H1 (cell line): Measurements from ENCODE around the gene NXN. TPM values are rescaled to one million over a fixed set of nuclear protein-coding genes. Genes with fewer than 3 reads are reported as not detected.

ENCODE experiments used
- CTCF ChIA-PET: fragments of 300-600 bp; sonication (Branson Sonifier 250); formaldehyde crosslinking; loops from one replicate; lab custom pipeline; 2021; ENCODE audit not compliant: partially characterized antibody; lab: Charles Lee
- POLR2A ChIA-PET: fragments of 300-600 bp; sonication (Branson Sonifier 250); formaldehyde crosslinking; loops from one replicate; lab custom pipeline; 2021; ENCODE audit warnings: inconsistent platforms; ENCODE audit not compliant: partially characterized antibody; lab: Charles Lee
- DNase-seq, 2 experiments: peaks; one replicate each; pipeline versions ENCODE4 v3.0.0 to v3.0.0-alpha.2; 2010 to 2022; ENCODE audit warnings: low spot score in 2 of 2, low read depth in 1 of 2, mixed read lengths in 1 of 2
- FAIRE-seq: peaks from 2 replicates; lab custom pipeline; 2011; peaks lifted over from hg19 to GRCh38; lab: Jason Lieb, UNC
- H2AFZ ChIP-seq: 2 replicates; pipeline ENCODE4 v1.8.1; 2012; ENCODE audit warnings: low read length, inconsistent platforms
- H2AK5ac ChIP-seq: 2 replicates; pipeline ENCODE4 v1.6.1; 2013; ENCODE audit warnings: low read depth, low read length
- H2BK120ac ChIP-seq: replicated peaks from 2 replicates; pipeline ENCODE3; 2013; ENCODE audit warnings: low read depth, low read length, inconsistent platforms
- H2BK12ac ChIP-seq: 2 replicates; pipeline ENCODE4 v1.6.1; 2013; ENCODE audit warnings: low read depth, low read length
- H2BK15ac ChIP-seq: 2 replicates; pipeline ENCODE4 v1.6.1; 2013; ENCODE audit warnings: low read length
- H2BK20ac ChIP-seq: 2 replicates; pipeline ENCODE4 v1.6.1; 2013; ENCODE audit warnings: low read length
- H2BK5ac ChIP-seq: 2 replicates; pipeline ENCODE4 v1.6.1; 2013; ENCODE audit warnings: low read depth, low read length
- H3K14ac ChIP-seq: 2 replicates; pipeline ENCODE4 v1.6.1; 2013; ENCODE audit warnings: inconsistent platforms; ENCODE audit not compliant: insufficient read length
- H3K18ac ChIP-seq: 2 replicates; pipeline ENCODE4 v1.6.1; 2013; ENCODE audit warnings: low read length; ENCODE audit errors: extremely low read depth
- H3K23ac ChIP-seq: 2 replicates; pipeline ENCODE4 v1.6.1; 2013; ENCODE audit warnings: inconsistent platforms; ENCODE audit not compliant: insufficient read length
- H3K23me2 ChIP-seq: 2 replicates; pipeline ENCODE4 v1.6.1; 2013; ENCODE audit warnings: low read depth, low read length
- H3K27ac ChIP-seq: 2 replicates; pipeline ENCODE4 v1.6.1; 2011; ENCODE audit warnings: low read depth, low read length, inconsistent platforms
- H3K27me3 ChIP-seq, 4 experiments: replicated peaks in 1 of 4; 1 replicate in 1 of 4; 2 replicates in 3 of 4; pipeline versions ENCODE4 v1.6.1 to v1.8.1; 2011 to 2013; ENCODE audit warnings: low read length in 3 of 4, mild to moderate bottlenecking in 3 of 4, inconsistent platforms in 2 of 4, mixed read lengths in 2 of 4, moderate library complexity in 1 of 4; ENCODE audit not compliant: control insufficient read depth in 3 of 4, insufficient read depth in 3 of 4; ENCODE audit errors: extremely low read depth in 1 of 4
- H3K36me3 ChIP-seq, 4 experiments: 2 replicates each; pipeline versions ENCODE4 v1.6.1 to v1.8.1; 2011 to 2013; ENCODE audit warnings: mild to moderate bottlenecking in 4 of 4, low read length in 3 of 4, moderate library complexity in 2 of 4, control low read depth in 1 of 4, inconsistent platforms in 1 of 4; ENCODE audit not compliant: insufficient read depth in 4 of 4, control insufficient read depth in 2 of 4
- H3K4ac ChIP-seq: replicated peaks from 2 replicates; pipeline ENCODE3; 2013; ENCODE audit warnings: low read length, low read depth, mixed read lengths, inconsistent platforms; ENCODE audit not compliant: insufficient read length
- H3K4me1 ChIP-seq, 4 experiments: replicated peaks in 1 of 4; 1 replicate in 1 of 4; 2 replicates in 3 of 4; pipeline versions ENCODE4 v1.6.1 to v1.8.1; 2011 to 2013; ENCODE audit warnings: low read length in 3 of 4, inconsistent platforms in 2 of 4, mixed read lengths in 1 of 4; ENCODE audit not compliant: insufficient read depth in 4 of 4, control insufficient read depth in 3 of 4
- H3K4me2 ChIP-seq, 2 experiments: 2 replicates each; pipeline versions ENCODE4 v1.6.1 to v1.8.1; 2011 to 2013; ENCODE audit warnings: low read depth in 2 of 2, low read length in 2 of 2, control low read depth in 1 of 2, inconsistent platforms in 1 of 2, mild to moderate bottlenecking in 1 of 2; ENCODE audit not compliant: insufficient read depth in 1 of 2
- H3K4me3 ChIP-seq, 4 experiments: fragments of 200-600, 300-600 bp in 1 of 4; sonication (generic), shearing (Covaris generic), sonication (Bioruptor Twin) in 1 of 4; 2 replicates each; pipeline versions ENCODE4 v1.5.1 to v1.8.1; 2011 to 2016; ENCODE audit warnings: low read length in 4 of 4, low read depth in 3 of 4, control low read depth in 2 of 4, inconsistent platforms in 2 of 4, mild to moderate bottlenecking in 2 of 4, mixed read lengths in 1 of 4, moderate library complexity in 1 of 4; ENCODE audit not compliant: insufficient read depth in 2 of 4; ENCODE audit errors: extremely low read depth in 1 of 4
- H3K56ac ChIP-seq: replicated peaks from 2 replicates; pipeline ENCODE3; 2013; ENCODE audit warnings: low read depth, mild to moderate bottlenecking, mixed read lengths, low read length, inconsistent platforms; ENCODE audit not compliant: insufficient read length
- H3K79me1 ChIP-seq: 2 replicates; pipeline ENCODE4 v1.6.1; 2013; ENCODE audit warnings: low read depth, low read length, control low read depth
- H3K79me2 ChIP-seq, 2 experiments: 2 replicates each; pipeline versions ENCODE4 v1.6.1 to v1.8.1; 2012 to 2013; ENCODE audit warnings: low read length in 2 of 2, mild to moderate bottlenecking in 2 of 2, inconsistent platforms in 1 of 2; ENCODE audit not compliant: insufficient read depth in 2 of 2, control insufficient read depth in 1 of 2
- H3K9ac ChIP-seq, 4 experiments: replicated peaks in 1 of 4; 1 replicate in 1 of 4; 2 replicates in 3 of 4; pipeline versions ENCODE4 v1.6.1 to v1.8.1; 2011 to 2013; ENCODE audit warnings: low read depth in 3 of 4, low read length in 3 of 4, control low read depth in 2 of 4, mild to moderate bottlenecking in 2 of 4, moderate library complexity in 2 of 4, inconsistent platforms in 1 of 4; ENCODE audit errors: extremely low read depth in 1 of 4
- H3K9me3 ChIP-seq, 2 experiments: 2 replicates each; pipeline versions ENCODE4 v1.6.1 to v1.8.1; 2012 to 2013; ENCODE audit warnings: mild to moderate bottlenecking in 2 of 2, moderate library complexity in 2 of 2, control low read depth in 1 of 2, inconsistent platforms in 1 of 2, low read depth in 1 of 2, low read length in 1 of 2, mixed read lengths in 1 of 2; ENCODE audit not compliant: insufficient read depth in 2 of 2
- H4K20me1 ChIP-seq, 2 experiments: replicated peaks in 1 of 2; 2 replicates each; pipeline versions ENCODE3 to v1.8.1; 2011 to 2013; ENCODE audit warnings: inconsistent platforms in 2 of 2, low read length in 2 of 2, mild to moderate bottlenecking in 1 of 2; ENCODE audit not compliant: insufficient read depth in 2 of 2, control insufficient read depth in 1 of 2
- H4K5ac ChIP-seq: 2 replicates; pipeline ENCODE4 v1.6.1; 2013; ENCODE audit warnings: low read length, low read depth, mixed read lengths, inconsistent platforms; ENCODE audit not compliant: insufficient read length
- H4K8ac ChIP-seq: 2 replicates; pipeline ENCODE4 v1.8.0; 2013; ENCODE audit warnings: mild to moderate bottlenecking, moderate library complexity, low read length, inconsistent platforms; ENCODE audit not compliant: insufficient read depth; ENCODE audit errors: extremely low read depth
- H4K91ac ChIP-seq: replicated peaks from 2 replicates; pipeline ENCODE3; 2013; ENCODE audit warnings: low read length, mixed read lengths, inconsistent platforms; ENCODE audit not compliant: insufficient read length
- GABPA ChIP-seq: IDR thresholded peaks from 2 replicates; pipeline ENCODE4 v1.6.1; 2011; ENCODE audit warnings: mild to moderate bottlenecking, low read length, moderate library complexity, borderline replicate concordance; ENCODE audit not compliant: insufficient read depth
- HDAC6 ChIP-seq: IDR thresholded peaks from one replicate; pipeline ENCODE4 v1.7.1; 2012; ENCODE audit warnings: low read depth, mild to moderate bottlenecking, inconsistent platforms, low read length, moderate library complexity
- JUN ChIP-seq: IDR thresholded peaks from 2 replicates; pipeline ENCODE4 v1.6.1; 2011; ENCODE audit warnings: low read depth, mild to moderate bottlenecking, improper control_type of control experiment, low read length
- KDM1A ChIP-seq: fragments of 200-600, 300-600 bp; sonication (generic); IDR thresholded peaks from 2 replicates; pipeline ENCODE4 v1.7.1; 2016; ENCODE audit warnings: mild to moderate bottlenecking, low read length, borderline replicate concordance
- RNF2 ChIP-seq: fragments of 200-900, 300-1000 bp; sonication (generic); IDR thresholded peaks from 2 replicates; pipeline ENCODE4 v1.7.1; 2016; ENCODE audit warnings: borderline replicate concordance, low read depth, mild to moderate bottlenecking, antibody characterized with exemption, low read length; ENCODE audit not compliant: poor library complexity, severe bottlenecking; ENCODE audit errors: missing control alignments
- SIRT6 ChIP-seq: IDR thresholded peaks from one replicate; pipeline ENCODE4 v1.7.1; 2012; ENCODE audit warnings: low read length, inconsistent platforms
- TEAD4 ChIP-seq: IDR thresholded peaks from 2 replicates; pipeline ENCODE4 v1.6.1; 2012; ENCODE audit warnings: low read depth, low read length, inconsistent platforms, mixed read lengths
- WGBS, 2 experiments: shearing (Covaris generic) in 1 of 2; methylation state at CpG; one replicate each; pipeline versions ENCODE4 v1.1.6 to v1.1.7; 2013 to 2015; ENCODE audit warnings: low lambda C conversion rate in 2 of 2, mixed read lengths in 2 of 2, inconsistent platforms in 1 of 2, low coverage in 1 of 2, missing lambda C conversion rate in 1 of 2; ENCODE audit not compliant: insufficient replicate concordance in 2 of 2, insufficient coverage in 1 of 2, insufficient read length in 1 of 2; ENCODE audit errors: extremely low coverage in 1 of 2, missing lambda C conversion rate in 1 of 2; 5-methylcytosine and 5-hydroxymethylcytosine counted together
- polyA plus RNA-seq, 7 experiments: library from polyadenylated mRNA; depleted of rRNA in 3 of 7; stranded (reverse) in 5 of 7; unstranded in 2 of 7; fragments of >200 nt in 5 of 7; fragments of 200-250 nt in 2 of 7; gene quantifications; 1 replicate in 5 of 7; 2 replicates in 1 of 7; 4 replicates in 1 of 7; pipeline versions ENCODE4 v1.2.1 to v1.2.3, GENCODE V29; 2011 to 2013; ENCODE audit warnings: missing spikeins in 2 of 7, mixed read lengths in 2 of 7
- total RNA-seq: library from RNA; stranded (reverse); fragmentation: NEBNext Ultra II Directional; extraction: Animal tissue kit (Norgen Biotek cat#: 25700); gene quantifications from 2 replicates; pipeline ENCODE4 v1.2.1, GENCODE V29; 2021
- TF ChIP-seq, protein P1 (sequence below): IDR thresholded peaks from 2 replicates; pipeline ENCODE4 v1.6.1; 2012; ENCODE audit warnings: inconsistent platforms

NXN gene
- total and polyA plus RNA-seq, 2 of the 8 experiments (the other 6 are each of a cell fraction or from before 2014, with no cell fraction given) = 94.1 to 107 TPM

DNA sequence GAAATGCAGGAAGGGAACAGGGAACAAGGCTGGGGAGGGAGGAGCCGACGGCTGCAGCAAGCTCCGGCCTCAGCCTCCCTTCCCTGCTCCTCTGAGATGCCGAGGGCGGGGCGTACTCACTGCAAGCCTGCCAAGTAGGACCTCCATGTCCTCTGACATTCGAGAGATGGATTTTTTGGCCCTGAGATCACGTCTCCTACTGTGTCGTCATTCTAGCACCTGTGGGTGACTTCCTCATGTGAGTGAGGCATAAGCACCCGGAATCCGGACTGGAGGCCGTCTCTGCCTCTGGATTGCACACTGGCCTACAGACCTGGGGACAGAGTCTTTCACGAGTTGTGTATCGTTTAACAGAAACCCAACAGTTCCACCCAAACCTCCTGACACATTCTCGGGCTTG, 183.0 kb downstream of the NXN start:
- Histone ChIP-seq H3K79me2 (no peaks in the 10 kb centered on the region), H2AK5ac (no peak overlapping the region), H3K14ac (no peak overlapping the region), H3K23ac (no peak overlapping the region), H4K5ac (no peak overlapping the region), H2AFZ (no peak overlapping the region), H4K20me1 (peaks cover 3 to 5% of the 10 kb centered on the region in 2 experiments), H3K79me1 (no peaks in the 10 kb centered on the region; the same call in 1 of the 2 replicates), H3K4me2 (no peak overlapping the region), H3K18ac (no peak overlapping the region), H3K4me1 (peaks cover 0 to 5% (median 0%) of the 10 kb centered on the region in 4 experiments; a peak in 3 of 7 replicates), H2BK120ac (no peak overlapping the region), H2BK20ac (no peak overlapping the region), H2BK5ac (no peak overlapping the region), H3K56ac (no peak overlapping the region), H2BK12ac (no peak overlapping the region), H3K9me3 (no peaks in the 10 kb centered on the region), H3K27me3 (no peaks in the 10 kb centered on the region), H3K27ac (no peak overlapping the region; the same call in 1 of the 2 replicates), H3K36me3 (peaks cover 0 to 6% (median 3%) of the 10 kb centered on the region in 4 experiments; a peak in 4 of 8 replicates), H3K23me2 (no peaks in the 10 kb centered on the region), H3K4ac (no peak overlapping the region), H4K8ac (peak overlapping the region; percentile 31; the same call in 1 of the 2 replicates), H4K91ac (no peak overlapping the region), H3K9ac (no peak overlapping the region), H3K4me3 (no peak overlapping the region), H2BK15ac (no peak overlapping the region)
- POLR2A ChIA-PET = interaction anchor here (1.1 to 3.1 kb wide), 3 partner anchors 8 to 184 kb away, joined by 3 to 9 read pairs (median 3); no protein-coding TSS in a partner anchor
- WGBS, 2 experiments = 89% methylated on average over 15 of the region's 15 CpGs; no CpG with 5 or more reads in 1 of the 2 experiments
- DNase-seq (no peak), FAIRE-seq (no peak)
- CTCF ChIA-PET = interaction anchor here (0.5 to 17.5 kb wide), 12 partner anchors 8 to 259 kb away, joined by 3 to 258 read pairs (median 6); partner anchors contain the start of genes NXN and TIMM22
- no peak for TF ChIP-seq KDM1A
- TF ChIP-seq JUN = no peak
- TF ChIP-seq, protein P1, sequence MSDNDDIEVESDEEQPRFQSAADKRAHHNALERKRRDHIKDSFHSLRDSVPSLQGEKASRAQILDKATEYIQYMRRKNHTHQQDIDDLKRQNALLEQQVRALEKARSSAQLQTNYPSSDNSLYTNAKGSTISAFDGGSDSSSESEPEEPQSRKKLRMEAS = no peak
- TF ChIP-seq GABPA = no peak
- TF ChIP-seq RNF2 = no peak
- no peak for TF ChIP-seq HDAC6
- TF ChIP-seq SIRT6 = no peak
- TF ChIP-seq TEAD4 = no peak
